BJ (cell line): ENCODE measurements around the gene SMPX. TPM values are rescaled to one million over a fixed set of nuclear protein-coding genes. Genes with fewer than 3 reads are reported as not detected.

Source experiments
- CTCF ChIA-PET: fragments of 350-600 bp; formaldehyde crosslinking; extraction: SDS; loops from one replicate; lab custom pipeline; 2021; ENCODE audit warnings: antibody characterized with exemption, inconsistent platforms; lab: Yijun Ruan, JAX
- POLR2A ChIA-PET: fragments of 300-600 bp; sonication (Branson Sonifier 250); formaldehyde crosslinking; extraction: SDS; loops from one replicate; lab custom pipeline; 2021; ENCODE audit warnings: antibody characterized with exemption; lab: Charles Lee
- DNase-seq: peaks from one replicate; pipeline ENCODE4 v3.0.0-alpha.2; 2011; ENCODE audit warnings: low read depth
- H3K27me3 ChIP-seq: 2 replicates; pipeline ENCODE4 v1.6.0; 2011; ENCODE audit warnings: low read length; ENCODE audit not compliant: control insufficient read depth, insufficient read depth
- H3K36me3 ChIP-seq: 2 replicates; pipeline ENCODE4 v1.5.1; 2011; ENCODE audit warnings: low read length; ENCODE audit not compliant: control insufficient read depth, insufficient read depth
- H3K4me3 ChIP-seq: 2 replicates; pipeline ENCODE4 v1.5.1; 2011; ENCODE audit warnings: low read depth, mild to moderate bottlenecking, control low read depth, low read length
- polyA minus RNA-seq: library from RNA; depleted of rRNA, polyadenylated mRNA; stranded (reverse); fragments of >200 nt; gene quantifications from 2 replicates; pipeline ENCODE4 v1.2.3, GENCODE V29; 2011; rRNA and poly(A)+ RNA removed
- polyA plus RNA-seq: library from polyadenylated mRNA; depleted of rRNA; stranded (reverse); fragments of >200 nt; gene quantifications from 2 replicates; pipeline ENCODE4 v1.2.3, GENCODE V29; 2011; rRNA removed
- TF ChIP-seq, protein P1 (sequence below): IDR thresholded peaks from 2 replicates; pipeline ENCODE4 v1.5.1; 2011; ENCODE audit warnings: low read depth, mild to moderate bottlenecking, control low read depth, inconsistent platforms, low read length, moderate library complexity; ENCODE audit not compliant: insufficient read depth

SMPX gene
- polyA plus RNA-seq (not detected in 2 replicates), polyA minus RNA-seq (not detected in 2 replicates)

DNA sequence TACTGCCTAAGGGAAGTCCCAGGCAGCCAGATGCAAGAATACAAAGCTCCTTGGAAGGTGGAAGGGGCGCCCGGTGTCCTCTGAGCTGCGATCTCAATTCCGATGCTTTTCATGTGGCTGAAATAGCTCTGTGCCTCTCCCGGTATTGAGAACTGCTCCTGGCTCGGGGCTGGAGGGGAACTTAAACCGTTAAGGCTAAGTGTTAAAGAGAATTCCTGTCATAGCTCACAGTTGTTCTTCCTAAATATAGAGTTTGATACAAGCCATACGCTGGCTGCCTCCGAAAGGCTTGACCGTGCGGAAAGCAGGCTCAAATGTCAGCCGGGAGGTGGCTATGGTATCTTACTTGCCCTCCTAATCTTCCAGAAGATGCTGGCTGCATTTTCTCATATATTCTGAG, at the start of gene SMPX:
Gene SMPX (minus strand): TSS at position 157 of the 400 bp plus-strand sequence. CDS start 3,826 bp downstream, outside the sequence.
- no peak within 1 kb of the TSS for H3K4me3 ChIP-seq
- ChIA-PET POLR2A (no interaction called here), CTCF (interaction anchor here (1.6 kb wide), 1 partner anchor 12 kb away, joined by 4 read pairs; no protein-coding TSS in a partner anchor)
- DNase-seq, result no peak
- TF ChIP-seq, protein P1, sequence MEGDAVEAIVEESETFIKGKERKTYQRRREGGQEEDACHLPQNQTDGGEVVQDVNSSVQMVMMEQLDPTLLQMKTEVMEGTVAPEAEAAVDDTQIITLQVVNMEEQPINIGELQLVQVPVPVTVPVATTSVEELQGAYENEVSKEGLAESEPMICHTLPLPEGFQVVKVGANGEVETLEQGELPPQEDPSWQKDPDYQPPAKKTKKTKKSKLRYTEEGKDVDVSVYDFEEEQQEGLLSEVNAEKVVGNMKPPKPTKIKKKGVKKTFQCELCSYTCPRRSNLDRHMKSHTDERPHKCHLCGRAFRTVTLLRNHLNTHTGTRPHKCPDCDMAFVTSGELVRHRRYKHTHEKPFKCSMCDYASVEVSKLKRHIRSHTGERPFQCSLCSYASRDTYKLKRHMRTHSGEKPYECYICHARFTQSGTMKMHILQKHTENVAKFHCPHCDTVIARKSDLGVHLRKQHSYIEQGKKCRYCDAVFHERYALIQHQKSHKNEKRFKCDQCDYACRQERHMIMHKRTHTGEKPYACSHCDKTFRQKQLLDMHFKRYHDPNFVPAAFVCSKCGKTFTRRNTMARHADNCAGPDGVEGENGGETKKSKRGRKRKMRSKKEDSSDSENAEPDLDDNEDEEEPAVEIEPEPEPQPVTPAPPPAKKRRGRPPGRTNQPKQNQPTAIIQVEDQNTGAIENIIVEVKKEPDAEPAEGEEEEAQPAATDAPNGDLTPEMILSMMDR, result no peak
- no peaks in the 10 kb centered on the region for H3K36me3 ChIP-seq
- H3K27me3 ChIP-seq, result no peaks in the 10 kb centered on the region

DNA sequence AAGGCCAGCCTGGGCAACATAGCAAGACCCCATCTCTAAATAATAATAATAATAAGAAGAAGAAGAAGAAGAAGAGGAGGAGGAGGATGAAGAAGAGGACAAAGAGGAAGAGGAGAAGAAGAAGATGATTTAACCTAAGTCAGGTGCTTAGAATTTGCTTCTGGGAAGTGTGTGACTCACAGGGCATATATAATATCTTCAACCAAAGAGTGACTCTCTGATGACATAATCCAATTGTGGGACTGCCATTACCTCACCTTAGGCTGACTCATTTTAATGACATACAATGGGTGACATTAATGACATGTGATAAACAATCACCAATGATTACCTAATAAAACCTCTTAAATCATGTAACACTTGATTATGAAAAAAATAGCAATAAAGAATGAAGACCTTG, 48.8 kb upstream of the SMPX start:
- H3K4me3 ChIP-seq, result no peak overlapping the region
- ChIA-PET CTCF (no interaction called here), POLR2A (no interaction called here)
- TF ChIP-seq, protein P1, result no peak
- no peaks in the 10 kb centered on the region for H3K27me3 ChIP-seq
- DNase-seq, result no peak
- H3K36me3 ChIP-seq, result no peaks in the 10 kb centered on the region

DNA sequence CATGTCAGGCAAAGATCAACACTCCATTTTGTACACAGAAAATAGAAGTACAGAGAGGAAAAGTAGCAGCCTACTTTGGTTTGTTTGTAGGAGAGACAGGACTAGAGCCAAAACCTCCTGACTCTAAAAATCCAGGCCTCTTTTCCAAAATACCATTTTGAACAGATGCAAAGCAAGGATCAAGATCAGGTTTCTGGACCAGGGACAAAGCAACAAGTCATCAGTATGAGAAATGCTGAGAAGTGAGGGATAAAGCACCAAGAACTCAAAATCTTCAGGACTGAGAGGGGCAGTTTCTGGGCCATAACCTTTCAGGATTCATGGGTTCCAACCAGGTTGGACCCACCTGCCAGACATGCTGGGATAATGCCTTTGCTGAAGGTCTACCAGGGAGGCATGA, 44.9 kb upstream of the SMPX start:
- TF ChIP-seq, protein P1, result no peak
- no peak for DNase-seq
- Histone ChIP-seq H3K4me3 (no peak overlapping the region), H3K36me3 (no peaks in the 10 kb centered on the region), H3K27me3 (no peaks in the 10 kb centered on the region)
- ChIA-PET POLR2A (no interaction called here), CTCF (no interaction called here)

DNA sequence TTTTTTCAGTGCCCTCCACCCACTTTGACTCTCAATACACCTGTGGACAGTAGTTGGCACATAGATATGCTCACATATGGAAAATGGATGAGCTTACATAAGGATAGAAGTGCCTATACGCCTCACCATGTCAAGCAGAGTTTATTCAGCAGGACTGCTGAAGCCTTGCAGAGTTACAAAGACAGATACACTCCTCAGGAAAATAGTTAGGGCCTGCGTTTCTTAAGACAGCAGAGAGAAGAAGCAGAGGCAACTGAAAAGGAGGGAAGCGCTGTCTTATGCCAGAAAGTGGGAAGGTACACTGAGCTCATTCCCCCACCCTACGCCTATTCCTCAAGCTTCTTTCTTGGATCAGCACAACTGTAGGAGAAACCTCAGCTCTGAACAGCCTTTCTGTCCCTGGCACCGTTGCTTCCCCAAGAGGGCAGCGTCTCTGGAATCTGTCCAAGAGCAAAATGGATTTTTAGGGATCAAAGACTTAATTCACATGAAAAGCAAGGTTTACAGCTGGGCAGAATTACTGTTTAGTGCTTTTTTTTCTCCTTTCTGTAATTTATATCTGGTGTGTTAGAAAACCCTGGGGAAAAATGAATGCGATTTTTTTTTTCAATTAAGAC, 44.2 kb upstream of the SMPX start:
- Histone ChIP-seq H3K4me3 (no peak overlapping the region), H3K27me3 (no peaks in the 10 kb centered on the region), H3K36me3 (no peaks in the 10 kb centered on the region)
- TF ChIP-seq, protein P1, result no peak
- POLR2A ChIA-PET, result no interaction called here
- DNase-seq, result no peak
- CTCF ChIA-PET, result no interaction called here

DNA sequence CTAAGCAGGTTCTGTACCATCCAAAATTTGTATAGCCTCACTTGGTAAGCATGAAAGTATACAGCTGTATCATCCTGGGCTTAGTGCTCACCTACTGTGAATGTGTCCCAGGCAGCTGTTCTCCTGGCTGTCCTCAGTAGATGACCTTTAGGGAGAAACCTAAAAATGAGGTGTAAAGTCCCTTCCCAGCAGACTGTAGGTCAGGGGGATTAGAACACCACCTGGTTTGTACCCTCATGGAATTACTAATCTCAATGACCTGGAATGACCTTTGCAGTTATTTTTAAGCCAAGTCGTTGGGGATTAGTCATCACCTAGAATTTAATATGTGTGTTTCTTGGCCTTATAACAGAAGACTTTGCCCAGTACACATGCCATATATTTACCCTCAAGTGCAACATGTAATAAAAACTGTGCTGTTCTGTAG, 42.4 kb upstream of the SMPX start:
- no peak for DNase-seq
- POLR2A ChIA-PET, result no interaction called here
- CTCF ChIA-PET, result no interaction called here
- H3K27me3 ChIP-seq, result no peaks in the 10 kb centered on the region
- no peak overlapping the region for H3K4me3 ChIP-seq
- TF ChIP-seq, protein P1, result no peak
- H3K36me3 ChIP-seq, result no peaks in the 10 kb centered on the region
